Lung (tissue), 12 donors: Measurements from ENCODE around the gene PHF1. TPM values are rescaled to one million over a fixed set of nuclear protein-coding genes. Genes with fewer than 3 reads are reported as not detected.
A peak's percentile ranks its signal among the peaks of the same experiment; 100 is the strongest.

Experiments used
- ATAC-seq: fragments of 200-7000 bp; cut with Tn5 transposase; one replicate; pipeline ENCODE4 v1.9.1; 2020; ENCODE audit warnings: moderate number of reproducible peaks; ENCODE audit not compliant: insufficient read depth, low FRiP score
- DNase-seq, 3 donors: peaks; one replicate each; pipeline ENCODE4 v3.0.0-alpha.2; 2013 to 2017
- H3K27ac ChIP-seq, 2 donors: one replicate each; pipeline ENCODE4 v1.5.1; 2013; ENCODE audit warnings: mild to moderate bottlenecking in 2 of 2, moderate library complexity in 2 of 2, control low read depth in 1 of 2, inconsistent platforms in 1 of 2, low read depth in 1 of 2, low read length in 1 of 2
- H3K27me3 ChIP-seq, 3 donors: one replicate each; pipeline ENCODE4 v1.5.1; 2013; ENCODE audit warnings: low read length in 2 of 3; ENCODE audit not compliant: control insufficient read depth in 3 of 3, insufficient read depth in 3 of 3
- H3K36me3 ChIP-seq, 4 donors: one replicate each; pipeline ENCODE4 v1.5.1; 2013; ENCODE audit warnings: low read length in 4 of 4, mild to moderate bottlenecking in 1 of 4, moderate library complexity in 1 of 4; ENCODE audit not compliant: control insufficient read depth in 4 of 4, insufficient read depth in 4 of 4
- H3K4me1 ChIP-seq, 5 donors: one replicate each; pipeline ENCODE4 v1.5.1; 2013; ENCODE audit warnings: low read length in 5 of 5, mild to moderate bottlenecking in 2 of 5, moderate library complexity in 1 of 5; ENCODE audit not compliant: control insufficient read depth in 5 of 5, insufficient read depth in 5 of 5
- H3K4me3 ChIP-seq: one replicate; pipeline ENCODE4 v1.5.1; 2013; ENCODE audit warnings: mild to moderate bottlenecking, control low read depth, moderate library complexity
- H3K9ac ChIP-seq, 2 donors: one replicate each; pipeline ENCODE4 v1.5.1; 2013; ENCODE audit warnings: low read length in 2 of 2, control low read depth in 1 of 2; ENCODE audit not compliant: insufficient read depth in 1 of 2
- H3K9me3 ChIP-seq, 4 donors: one replicate each; pipeline ENCODE4 v1.5.1; 2013; ENCODE audit warnings: low read length in 3 of 4, mild to moderate bottlenecking in 1 of 4, moderate library complexity in 1 of 4; ENCODE audit not compliant: control insufficient read depth in 4 of 4, insufficient read depth in 3 of 4
- WGBS, 2 donors: extraction: QIAGEN DNeasy Blood & Tissue Kit; methylation state at CpG; one replicate each; pipeline ENCODE4 v1.1.7; 2013; 5-methylcytosine and 5-hydroxymethylcytosine counted together
- polyA plus RNA-seq, 2 donors: library from polyadenylated mRNA; stranded (reverse); fragments of 200-250 nt; gene quantifications; one replicate each; pipeline ENCODE4 v1.2.1, GENCODE V29; 2013
- total RNA-seq, 2 donors: library from RNA; depleted of rRNA in 1 of 2; stranded (reverse); fragments of >200 nt in 1 of 2; gene quantifications; one replicate each; pipeline ENCODE4 v1.2.1, GENCODE V29; 2014 to 2021
- TF ChIP-seq, protein P1 (sequence below): IDR thresholded peaks from 2 replicates; pipeline ENCODE4 v1.5.1; 2012; ENCODE audit warnings: mild to moderate bottlenecking; ENCODE audit errors: control extremely low read depth, extremely low read depth
- donor health status: control.
- donor health status: control.
- donor health status: Bipolar disorder and iron deficiency.
- donor health status: healthy.
- donor health status: DM: yes; HTN: yes; CAD: no.

The PHF1 gene
- total and polyA plus RNA-seq, 4 donors: 30.9 to 121 (median 45.1) TPM

DNA sequence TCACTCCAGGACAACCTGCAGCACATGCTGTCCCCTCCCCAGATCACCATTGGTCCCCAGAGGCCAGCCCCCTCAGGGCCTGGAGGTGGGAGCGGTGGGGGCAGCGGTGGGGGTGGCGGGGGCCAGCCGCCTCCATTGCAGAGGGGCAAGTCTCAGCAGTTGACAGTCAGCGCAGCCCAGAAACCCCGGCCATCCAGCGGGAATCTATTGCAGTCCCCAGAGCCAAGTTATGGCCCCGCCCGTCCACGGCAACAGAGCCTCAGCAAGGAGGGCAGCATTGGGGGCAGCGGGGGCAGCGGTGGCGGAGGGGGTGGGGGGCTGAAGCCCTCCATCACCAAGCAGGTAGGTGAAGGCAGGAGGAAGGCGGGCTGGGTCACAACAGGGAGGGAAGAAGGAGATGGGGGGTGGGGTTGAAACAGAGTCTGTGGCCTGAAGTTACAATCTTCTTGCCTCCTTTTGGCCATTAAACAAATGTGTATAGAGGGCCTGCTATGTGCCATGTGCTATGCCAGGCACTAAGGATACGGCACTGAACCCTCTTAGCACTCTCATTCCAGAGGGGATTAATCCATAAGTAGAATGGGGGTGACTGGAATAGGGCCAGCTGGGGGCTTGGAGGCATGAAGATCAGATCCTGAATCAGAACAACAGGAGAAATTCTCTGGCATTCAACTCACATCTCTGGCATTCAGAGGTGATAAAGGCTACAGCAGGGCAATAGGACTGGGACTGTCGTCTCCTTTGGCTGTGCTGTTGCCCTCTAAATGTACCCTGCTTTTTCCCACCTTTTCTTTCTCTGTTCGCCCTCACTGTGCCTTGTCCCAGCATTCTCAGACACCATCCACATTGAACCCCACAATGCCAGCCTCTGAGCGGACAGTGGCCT lies 33.0 kb downstream of the PHF1 start:
- TF ChIP-seq, protein P1, sequence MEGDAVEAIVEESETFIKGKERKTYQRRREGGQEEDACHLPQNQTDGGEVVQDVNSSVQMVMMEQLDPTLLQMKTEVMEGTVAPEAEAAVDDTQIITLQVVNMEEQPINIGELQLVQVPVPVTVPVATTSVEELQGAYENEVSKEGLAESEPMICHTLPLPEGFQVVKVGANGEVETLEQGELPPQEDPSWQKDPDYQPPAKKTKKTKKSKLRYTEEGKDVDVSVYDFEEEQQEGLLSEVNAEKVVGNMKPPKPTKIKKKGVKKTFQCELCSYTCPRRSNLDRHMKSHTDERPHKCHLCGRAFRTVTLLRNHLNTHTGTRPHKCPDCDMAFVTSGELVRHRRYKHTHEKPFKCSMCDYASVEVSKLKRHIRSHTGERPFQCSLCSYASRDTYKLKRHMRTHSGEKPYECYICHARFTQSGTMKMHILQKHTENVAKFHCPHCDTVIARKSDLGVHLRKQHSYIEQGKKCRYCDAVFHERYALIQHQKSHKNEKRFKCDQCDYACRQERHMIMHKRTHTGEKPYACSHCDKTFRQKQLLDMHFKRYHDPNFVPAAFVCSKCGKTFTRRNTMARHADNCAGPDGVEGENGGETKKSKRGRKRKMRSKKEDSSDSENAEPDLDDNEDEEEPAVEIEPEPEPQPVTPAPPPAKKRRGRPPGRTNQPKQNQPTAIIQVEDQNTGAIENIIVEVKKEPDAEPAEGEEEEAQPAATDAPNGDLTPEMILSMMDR: no peak
- H3K27ac ChIP-seq: no peak overlapping the region
- 94 to 96% methylated on average over 17 to 18 of the region's 18 CpGs for WGBS, 2 donors

DNA sequence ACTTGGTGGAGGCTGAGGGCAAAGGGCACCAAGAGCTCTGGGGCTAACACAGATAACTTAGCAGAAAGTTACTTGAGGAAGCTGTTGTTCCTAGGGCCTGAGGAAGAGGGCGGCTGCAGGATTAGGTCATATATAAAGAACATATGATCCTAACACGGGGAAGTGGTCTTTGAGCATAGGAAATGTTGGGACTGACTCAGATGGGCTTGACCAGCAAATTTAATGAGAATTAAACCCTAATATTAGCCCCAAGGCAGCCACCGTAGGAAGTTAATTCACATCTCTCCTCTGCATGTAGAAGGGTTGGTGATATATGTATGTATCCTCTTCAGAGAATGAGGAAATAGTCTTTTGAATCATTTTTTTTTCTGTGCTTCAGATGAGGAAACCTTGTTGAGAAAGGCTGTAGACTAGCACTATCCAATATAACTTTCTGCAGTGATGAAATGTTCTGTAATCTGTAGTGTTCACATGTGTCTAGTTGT lies 34.3 kb downstream of the PHF1 start:
- H3K36me3 ChIP-seq: peaks cover 0 to 42% (median 28%) of the 10 kb centered on the region in 4 donors
- no peak overlapping the region for H3K9ac ChIP-seq
- ATAC-seq: no peak
- H3K4me3 ChIP-seq: no peak overlapping the region
- no peaks in the 10 kb centered on the region for H3K27me3 ChIP-seq
- TF ChIP-seq, protein P1: no peak
- 43 to 66% methylated on average over 3 of the region's 3 CpGs for WGBS, 2 donors
- H3K4me1 ChIP-seq: no peaks in the 10 kb centered on the region
- peak overlapping the region in 1 of 2 donors; percentile 27 for H3K27ac ChIP-seq
- no peak for DNase-seq
- no peaks in the 10 kb centered on the region for H3K9me3 ChIP-seq

More for the DNA sequence above, 33.0 kb downstream of the PHF1 start:
- no peak for DNase-seq
- no peak for ATAC-seq
- no peak overlapping the region for H3K9ac ChIP-seq
- H3K4me3 ChIP-seq: no peak overlapping the region
- no peaks in the 10 kb centered on the region for H3K4me1 ChIP-seq
- H3K9me3 ChIP-seq: no peaks in the 10 kb centered on the region
- peaks cover 0 to 42% (median 26%) of the 10 kb centered on the region in 4 donors for H3K36me3 ChIP-seq
- H3K27me3 ChIP-seq: no peaks in the 10 kb centered on the region

DNA sequence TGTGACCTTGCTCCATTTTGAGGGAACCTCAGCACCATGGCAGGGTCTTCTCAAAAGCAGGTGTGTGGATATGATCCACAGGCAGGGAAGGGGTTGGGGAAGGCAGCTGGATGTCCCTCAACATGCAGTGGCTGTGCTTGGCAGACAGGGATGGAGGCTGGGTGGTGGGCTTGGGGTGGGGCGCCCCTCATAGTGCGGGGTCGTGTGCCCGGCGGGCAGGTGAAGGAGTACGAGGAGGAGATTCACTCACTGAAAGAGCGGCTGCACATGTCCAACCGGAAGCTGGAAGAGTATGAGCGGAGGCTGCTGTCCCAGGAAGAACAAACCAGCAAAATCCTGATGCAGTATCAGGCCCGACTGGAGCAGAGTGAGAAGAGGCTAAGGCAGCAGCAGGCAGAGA lies 35.5 kb downstream of the PHF1 start:
- Histone ChIP-seq H3K9ac (no peak overlapping the region), H3K9me3 (no peaks in the 10 kb centered on the region), H3K27me3 (no peaks in the 10 kb centered on the region), H3K4me1 (no peaks in the 10 kb centered on the region), H3K27ac (no peak overlapping the region), H3K36me3 (peaks cover 0 to 37% (median 28%) of the 10 kb centered on the region in 4 donors), H3K4me3 (no peak overlapping the region)
- 94 to 98% methylated on average over 10 of the region's 10 CpGs for WGBS, 2 donors
- DNase-seq (no peak), ATAC-seq (no peak)
- TF ChIP-seq, protein P1: no peak
